GM18870 (cell line): Measurements from ENCODE around the gene MRO.
"Not testable (repeated sequence)": the region's sequence is repeated elsewhere in the genome, so short reads cannot be mapped to it uniquely, and the experiment has no call there.

Experiments used
- ATAC-seq: cut with Tn5 transposase; IDR thresholded peaks from one replicate; pipeline ENCODE4 v1.9.1; 2021; ENCODE audit warnings: moderate library complexity; ENCODE audit not compliant: unreplicated experiment

MRO gene

DNA sequence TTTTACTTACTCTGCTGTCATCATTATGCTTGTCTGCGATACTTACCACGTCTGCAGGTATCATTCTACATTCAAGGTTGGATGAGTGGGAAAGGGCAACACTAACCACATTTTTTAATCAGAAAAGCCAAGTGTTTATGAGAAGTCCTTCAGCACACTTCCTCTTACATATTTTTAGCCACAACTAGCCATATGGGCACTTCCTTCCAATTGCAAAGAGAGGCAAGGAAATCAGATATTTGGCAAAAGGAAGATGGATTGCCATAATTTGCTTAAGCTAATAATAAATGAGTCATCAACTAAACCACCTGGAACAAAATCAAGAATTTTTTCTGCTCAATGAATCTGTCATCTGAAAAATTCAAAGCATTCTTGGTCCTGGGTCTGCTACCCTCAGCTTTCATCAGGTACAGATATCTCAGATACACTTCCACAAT, 16.7 kb upstream of the MRO start:
- ATAC-seq: no peak

DNA sequence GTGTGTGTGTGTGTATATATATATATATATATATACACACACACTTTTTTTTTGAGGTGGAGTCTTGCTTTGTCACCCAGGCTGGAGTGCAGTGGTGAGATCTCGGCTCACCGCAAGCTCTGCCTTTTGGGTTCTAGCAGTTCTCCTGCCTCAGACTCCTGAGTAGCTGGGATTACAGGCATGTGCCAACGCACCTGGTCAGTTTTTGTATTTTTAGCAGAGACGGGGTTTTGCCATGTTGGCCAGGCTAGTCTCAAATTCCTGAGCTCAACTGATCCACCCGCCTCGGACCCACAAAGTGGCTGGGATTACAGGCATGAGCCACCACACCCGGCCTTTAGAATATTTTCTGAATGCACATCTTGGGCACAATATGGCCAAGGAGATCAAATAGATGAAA, 13.7 kb upstream of the MRO start:
- not testable (repeated sequence) for ATAC-seq

DNA sequence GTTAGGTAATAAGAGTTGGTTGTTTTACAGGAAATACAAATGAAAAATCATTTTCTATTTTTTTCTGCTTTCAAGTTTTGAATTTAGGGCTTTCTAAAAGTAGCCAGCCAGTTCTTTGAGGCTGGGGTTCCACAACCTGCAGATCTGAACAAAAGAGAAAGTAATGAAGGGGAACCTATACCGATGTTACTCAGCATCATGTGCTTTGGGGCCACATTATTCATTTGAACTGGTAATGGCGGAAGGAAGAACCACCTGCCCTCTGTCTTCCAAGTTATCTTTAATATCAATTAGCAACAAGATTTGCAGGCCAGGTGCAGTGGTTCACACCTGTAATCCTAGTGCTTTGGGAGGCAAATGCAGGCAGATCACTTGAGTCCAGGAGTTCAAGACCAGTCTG, 12.9 kb upstream of the MRO start:
- peak; percentile 47 for ATAC-seq

DNA sequence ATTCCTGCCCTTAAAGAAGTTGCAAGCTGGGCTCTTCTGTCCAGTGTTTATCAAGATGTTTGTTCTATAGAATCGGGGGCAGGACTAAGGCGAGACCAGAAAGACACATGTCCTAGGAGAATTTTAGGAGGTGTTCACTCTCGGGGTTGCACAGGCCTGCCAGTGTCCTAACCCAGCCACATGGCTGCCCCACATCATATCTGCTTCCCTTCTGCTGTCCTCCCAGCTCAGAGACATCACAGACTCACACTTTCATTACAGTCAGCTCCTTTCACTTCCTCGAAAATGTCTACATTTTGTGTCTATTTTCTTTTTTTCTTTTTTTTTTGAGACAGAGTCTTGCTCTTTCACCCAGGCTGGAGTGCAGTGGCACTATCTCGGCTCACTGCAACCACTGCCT, 10.7 kb upstream of the MRO start:
- ATAC-seq: no peak

DNA sequence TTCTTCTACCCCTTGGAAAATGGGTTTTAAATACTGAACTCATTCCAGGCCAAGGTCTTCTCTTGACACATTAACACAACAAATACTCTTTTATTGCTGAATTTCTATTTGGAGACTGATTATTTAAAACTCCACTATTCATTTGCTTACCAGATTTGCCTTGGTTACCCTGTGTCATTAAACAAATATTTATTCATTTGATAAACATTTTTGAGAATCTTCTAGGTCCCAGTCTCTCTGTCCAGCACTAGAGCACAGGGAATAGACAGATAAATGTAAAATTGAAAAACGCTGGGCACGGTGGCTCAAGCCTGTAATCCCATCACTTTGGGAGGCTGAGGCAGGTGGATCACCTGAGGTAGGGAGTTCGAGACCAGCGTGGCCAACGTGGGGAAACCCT, 9.8 kb upstream of the MRO start:
- ATAC-seq: no peak

DNA sequence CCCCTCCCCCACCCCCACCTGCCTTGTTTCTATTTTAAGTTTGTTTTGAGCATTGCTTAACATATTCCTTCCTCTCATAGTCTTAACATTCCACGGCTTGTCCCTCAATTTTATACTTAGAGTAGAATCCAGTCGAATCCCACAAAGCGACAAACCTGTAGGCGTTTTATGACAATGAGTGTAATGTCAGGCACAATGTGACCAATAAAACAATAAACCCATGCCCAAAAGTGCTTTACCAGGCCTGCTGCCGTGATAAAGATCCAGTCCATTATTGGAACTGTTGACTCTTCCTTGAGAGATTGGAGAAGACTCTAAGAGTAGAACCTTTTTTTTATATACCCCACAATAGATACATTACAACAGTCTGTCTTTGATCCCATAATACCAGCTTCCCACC, 6.2 kb upstream of the MRO start:
- no peak for ATAC-seq

DNA sequence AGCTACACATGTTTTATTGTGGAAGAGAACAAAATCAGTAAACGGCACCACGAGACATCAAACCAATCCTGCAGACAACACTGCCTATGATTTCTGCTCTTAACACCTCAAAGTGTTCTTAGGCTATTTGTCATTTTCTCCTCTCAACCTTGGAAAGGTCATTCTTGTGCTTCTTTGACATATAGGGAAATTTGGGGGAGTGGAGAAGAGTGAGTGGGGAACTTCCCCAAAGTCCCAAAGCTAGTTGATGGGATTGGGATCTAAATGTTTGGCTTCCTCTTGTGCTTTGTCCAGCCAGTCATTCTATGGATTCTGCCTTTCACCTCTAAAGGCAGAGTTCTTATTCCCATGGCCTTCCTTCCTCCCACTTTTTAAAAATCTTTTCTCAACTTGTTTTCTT, 5.8 kb upstream of the MRO start:
- no peak for ATAC-seq

DNA sequence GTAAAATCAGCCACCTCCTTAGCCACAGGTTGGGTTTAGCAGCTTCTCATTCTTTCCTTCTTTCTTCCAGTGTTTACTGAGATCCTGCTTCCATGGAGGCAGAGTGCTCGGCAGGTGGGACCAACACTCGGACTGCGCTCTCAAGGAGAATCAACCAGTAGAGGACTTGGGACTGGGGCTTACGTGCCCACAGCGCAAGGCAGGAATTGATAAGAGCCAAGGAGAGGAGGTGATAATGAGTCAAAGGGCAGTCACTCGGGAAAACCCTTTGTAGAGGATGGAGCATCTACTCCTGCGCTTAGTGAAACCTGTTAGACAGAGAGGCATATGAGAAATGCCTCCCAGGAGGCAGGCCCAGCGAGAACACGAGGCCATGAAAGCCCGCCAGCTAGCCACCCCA, 2.9 kb upstream of the MRO start:
- no peak for ATAC-seq

DNA sequence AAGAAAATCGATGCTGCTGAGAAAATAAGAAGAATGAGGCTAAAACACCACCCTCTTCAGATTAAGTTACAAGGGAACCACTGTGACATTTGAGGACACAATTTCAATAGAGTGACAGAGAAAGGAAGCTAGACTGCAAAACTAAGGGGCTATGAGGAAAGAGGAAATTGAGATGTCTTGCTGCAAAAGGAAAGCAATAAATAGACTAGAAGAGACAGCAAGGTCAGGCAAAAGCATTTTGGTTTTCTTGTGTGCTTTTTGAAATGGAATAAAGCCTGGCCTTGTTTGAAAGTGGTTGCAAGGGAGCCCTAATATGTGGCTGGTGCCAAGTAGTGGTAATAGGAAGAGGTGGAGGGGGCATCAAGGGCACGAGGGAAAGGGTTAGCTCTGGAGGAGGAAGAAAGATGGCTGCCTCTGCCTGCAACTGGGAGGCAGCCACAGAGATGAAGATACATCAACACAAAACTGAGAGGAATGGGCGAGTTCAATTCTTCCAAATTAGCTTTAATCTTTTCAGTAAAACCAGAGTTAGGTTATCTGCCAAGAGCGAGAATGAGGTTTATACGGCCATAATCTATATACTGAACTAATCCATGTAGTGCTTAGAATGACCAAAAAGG, 1.2 kb upstream of the MRO start:
- no peak for ATAC-seq

DNA sequence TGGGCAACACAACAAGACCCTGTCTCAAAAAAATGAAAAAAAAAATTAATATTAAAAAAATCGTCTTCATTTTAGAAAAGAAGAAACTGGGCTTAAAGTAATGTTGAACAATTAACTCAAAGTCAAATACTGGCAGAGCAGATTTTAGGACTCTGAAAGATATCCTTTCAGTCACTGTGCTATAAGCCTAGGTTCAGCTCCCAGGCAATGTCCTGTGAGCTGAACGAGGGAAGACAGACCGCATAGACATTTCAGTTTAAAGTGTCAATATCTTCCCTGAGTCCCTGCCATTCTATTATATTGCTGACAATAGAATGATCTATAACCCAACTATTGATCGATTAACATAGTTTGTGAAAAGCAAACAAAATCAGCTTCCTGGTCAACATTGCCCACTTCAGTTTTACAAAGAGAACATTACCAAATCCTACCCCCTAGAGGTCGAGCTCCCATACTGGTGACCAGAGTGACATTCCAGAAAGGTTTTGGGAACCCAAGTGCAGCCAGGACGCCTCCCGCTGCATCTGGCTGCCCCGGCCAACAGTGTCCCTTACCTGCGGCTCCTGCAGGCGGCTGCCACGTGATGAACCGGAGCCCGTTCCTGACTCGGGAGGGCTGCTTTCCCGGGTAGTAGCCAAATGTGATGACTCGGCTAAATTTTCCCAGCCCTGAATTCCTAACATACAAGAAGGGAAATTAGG, 639 bp downstream of the MRO start:
- no peak for ATAC-seq

DNA sequence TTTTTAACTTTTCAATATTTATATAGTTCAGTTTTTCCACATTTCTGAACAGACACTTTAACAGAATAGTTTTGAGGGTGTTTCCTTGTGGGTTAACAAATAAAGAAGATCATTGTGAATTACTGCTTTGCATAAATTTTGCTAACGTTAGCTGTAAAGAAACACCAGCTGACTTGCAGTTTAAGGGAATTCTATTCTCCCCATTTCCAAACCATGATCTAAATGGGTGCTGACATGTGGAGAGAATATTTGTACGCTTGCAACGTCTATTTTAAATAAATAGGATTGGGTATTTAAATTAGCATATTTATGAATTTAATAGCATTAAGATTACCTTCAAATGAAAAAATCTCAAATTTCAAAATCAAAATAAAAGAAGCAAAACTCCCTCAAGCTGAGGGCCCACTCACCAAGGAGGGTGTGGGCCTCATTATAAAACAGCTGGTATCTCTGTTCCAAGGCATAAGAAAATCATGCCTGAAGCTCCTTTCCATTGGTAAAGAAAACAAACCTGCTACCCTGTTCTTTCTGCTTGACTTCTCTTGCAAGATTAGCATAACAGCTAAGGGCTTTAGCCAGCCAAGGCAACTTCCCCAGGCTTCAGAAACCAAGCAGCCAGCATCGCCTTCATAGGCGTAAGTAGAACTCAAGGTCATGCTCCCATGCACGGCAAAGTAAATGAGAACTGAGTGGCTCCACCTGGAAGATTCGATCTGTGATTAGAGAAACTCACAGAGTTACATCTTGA, 3.2 kb downstream of the MRO start:
- ATAC-seq: no peak

DNA sequence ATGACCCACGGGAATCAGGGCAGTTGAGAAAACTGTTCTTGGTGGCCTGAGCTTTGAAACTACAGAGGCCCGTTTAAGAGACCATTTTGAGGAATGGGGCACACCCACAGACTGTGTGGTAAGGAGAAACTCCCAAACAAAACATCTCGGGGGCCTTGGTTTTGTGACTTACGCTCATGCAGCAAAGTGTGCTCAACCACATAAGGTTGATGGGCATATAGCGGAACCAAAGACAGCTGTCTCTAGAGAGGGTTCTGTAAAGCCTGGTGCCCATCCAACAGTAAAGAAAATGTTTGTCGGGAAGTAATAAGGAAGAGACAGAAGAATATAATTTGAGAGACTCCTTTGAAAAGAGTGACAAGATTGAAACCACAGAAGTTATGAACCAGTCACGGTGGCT, 5.4 kb downstream of the MRO start:
- ATAC-seq: no peak

DNA sequence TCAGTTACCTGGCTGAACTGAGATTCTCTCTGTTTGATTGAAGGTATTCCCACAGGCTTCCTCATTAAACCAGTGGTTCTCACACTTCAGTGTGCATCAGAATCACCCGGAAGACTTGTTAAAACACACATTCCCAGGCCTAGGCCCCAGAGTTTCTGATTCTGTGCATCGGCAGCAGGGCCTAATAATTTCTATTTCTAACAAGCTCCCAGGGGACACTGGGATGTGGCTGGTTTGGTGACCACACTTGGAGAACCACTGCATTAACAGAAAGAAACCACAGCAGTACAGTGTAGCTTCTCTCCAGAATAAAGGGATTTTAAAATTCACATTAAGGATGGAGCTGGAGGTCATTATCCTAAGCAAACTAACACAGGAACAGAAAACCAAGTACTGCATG, 6.5 kb downstream of the MRO start:
- ATAC-seq: no peak

DNA sequence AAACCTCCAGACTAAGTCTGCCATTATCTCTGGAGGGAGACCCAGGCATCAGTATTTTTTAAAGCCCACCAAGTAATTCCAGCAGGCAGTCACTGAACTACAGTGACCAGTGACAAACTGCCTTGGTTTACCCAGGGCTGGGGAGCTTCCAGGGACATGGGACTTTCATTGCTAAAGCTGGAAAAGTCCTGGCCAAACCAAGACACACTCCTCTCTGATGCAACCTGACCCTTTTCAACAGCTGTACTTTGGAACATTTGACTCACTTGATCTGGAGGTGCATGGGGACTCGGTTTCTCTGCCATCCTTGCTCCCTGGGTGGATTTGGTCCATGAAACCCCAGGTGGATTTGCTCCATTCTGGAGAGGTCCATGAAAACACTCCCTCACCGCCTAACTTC, 7.0 kb downstream of the MRO start:
- ATAC-seq: no peak

DNA sequence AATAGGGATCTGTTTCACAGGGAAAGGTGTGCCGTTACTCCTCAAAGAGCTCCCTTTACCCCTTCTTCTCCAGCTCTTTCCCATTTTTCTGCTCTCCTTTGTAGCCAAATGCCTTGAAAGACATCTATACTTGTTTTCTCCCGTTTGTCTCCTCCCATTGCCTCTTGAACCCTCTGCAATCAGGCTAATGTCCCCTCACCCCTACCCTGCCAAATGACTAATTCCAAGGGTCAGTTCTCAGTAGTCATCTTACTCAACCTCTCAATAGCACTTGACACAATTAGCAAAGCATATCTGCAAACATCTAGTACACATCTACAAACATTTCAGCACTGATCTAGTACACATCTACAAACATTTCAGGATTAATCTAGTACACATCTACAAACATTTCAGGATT, 12.6 kb downstream of the MRO start:
- ATAC-seq: no peak

DNA sequence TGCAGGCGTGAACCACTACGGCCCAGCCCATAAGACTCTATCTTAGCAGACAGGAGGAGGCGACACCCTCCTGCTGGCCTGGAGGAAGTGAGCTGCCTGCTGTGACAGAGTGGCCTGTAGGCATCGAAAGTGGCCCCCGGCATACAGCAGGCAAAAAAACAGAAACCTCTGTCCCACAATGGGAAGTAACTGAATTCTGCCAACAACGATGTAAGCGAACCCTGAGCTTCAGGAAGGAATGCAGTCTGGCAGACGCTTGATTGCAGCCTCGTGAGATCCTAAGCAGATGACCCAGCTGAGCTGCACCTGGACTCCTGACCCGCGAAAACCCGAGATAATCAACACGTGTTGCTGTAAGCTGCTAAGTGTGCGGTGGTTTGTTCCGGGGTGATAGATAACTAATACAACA, 13.6 kb downstream of the MRO start:
- ATAC-seq: no peak

DNA sequence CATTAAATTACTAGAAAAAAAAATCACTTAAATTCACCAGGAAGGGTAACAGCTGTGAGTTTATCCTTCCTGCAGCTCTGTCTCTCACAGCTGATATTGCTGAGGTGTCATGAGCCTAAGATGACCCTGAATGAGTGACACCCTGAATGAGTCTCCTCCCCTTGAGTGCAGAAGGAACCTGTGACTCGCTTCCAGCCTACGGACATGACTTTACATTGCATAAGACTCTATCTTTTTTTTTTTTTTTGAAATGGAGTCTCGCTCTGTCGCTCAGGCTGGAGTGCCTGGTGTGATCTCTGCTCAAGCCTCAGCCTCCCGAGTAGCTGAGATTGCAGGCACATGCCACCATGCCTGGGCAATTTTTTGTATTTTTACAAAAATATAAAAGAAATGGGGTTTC, 14.1 kb downstream of the MRO start:
- no peak for ATAC-seq

DNA sequence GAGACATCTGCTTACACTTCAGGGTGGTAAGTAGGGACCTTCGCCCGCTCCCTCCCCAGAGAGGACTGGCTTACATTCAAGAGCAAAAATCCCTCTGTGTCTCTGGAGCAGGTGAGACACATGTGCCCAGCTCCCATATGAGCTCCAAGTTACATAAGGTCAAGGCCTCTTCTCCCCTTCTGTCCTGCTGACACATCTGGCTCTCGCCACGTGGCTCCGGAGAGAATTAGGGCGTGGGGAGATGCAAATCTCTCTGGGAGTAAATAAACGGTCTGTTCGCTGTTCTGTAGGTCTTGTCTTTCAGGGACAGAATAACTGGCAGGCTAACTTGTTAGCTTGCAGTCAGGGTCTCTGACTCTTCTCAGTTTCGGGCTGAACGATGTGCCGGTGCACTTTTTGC, 16.2 kb downstream of the MRO start:
- no peak for ATAC-seq

DNA sequence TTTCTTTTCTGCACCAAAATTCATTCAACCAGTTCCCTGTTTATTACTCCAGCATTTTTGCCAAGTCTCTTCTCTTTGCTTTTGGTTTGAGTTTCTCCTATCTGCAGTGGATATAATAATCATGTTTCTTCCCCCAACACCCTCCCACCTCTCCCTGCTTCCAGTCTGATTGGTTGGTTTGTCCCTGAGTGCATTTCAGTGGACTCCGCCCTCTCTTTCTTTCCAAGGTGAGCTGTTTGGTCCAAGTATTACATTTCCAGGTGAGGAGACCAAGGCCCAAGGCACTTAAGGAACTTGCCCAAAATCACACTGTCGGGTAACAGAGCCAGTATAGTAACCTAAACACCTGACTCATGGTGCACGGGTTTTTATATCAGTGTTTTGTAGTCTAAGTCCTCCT, 17.7 kb downstream of the MRO start:
- ATAC-seq: no peak

DNA sequence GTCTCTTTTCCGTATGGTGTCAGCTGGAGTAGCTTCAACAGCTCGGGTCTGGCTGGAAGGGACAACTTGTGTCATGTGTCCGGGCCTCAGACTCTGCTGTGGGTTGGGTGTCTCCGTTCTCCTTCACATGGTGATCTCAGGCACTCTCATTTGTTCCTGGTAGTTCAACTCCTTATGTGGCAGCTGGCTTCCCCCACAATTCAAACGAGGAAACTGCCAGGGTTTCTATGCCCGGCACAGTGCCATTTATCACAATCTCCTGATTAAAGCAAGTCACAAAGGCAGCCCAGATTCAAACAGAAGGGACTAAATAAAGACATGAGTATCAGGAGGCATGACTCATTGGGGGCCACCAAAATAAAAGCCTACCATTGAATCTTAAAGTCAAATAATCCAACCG, 22.7 kb downstream of the MRO start:
- no peak for ATAC-seq

DNA sequence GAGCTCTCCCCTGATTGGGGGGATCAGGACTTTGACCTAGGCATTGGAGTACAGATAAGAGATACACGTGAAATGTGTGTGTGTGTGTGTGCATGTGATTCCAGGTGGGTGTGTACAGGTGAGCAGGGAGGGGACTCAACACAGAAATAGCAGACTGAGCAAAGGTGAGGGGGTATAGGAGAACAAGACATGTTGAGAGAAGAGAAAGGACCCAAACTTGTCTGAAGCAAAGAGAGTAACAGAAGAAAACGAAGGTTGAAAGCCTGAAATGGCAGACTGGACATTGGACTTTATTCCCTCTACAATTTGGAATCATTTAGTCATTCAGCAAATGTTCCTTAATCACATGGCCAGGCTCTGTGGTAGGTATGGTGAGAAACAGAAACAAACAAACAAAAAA, 23.3 kb downstream of the MRO start:
- no peak for ATAC-seq
